ENCODE measurements around the gene DLEC1. TPM values are rescaled to one million over a fixed set of nuclear protein-coding genes. Genes with fewer than 3 reads are reported as not detected.
"Not testable (repeated sequence)": the region's sequence is repeated elsewhere in the genome, so short reads cannot be mapped to it uniquely, and the experiment has no call there.

DLEC1 gene
- total RNA-seq, 1 donor from 2014 or later: 0.10 TPM

- DNase-seq: no peak
Measured at GRCh38 chr3:38120693-38121450, 81.9 kb downstream of the DLEC1 start.

GRCh38 chr3:38121451-38121831 is 82.4 kb downstream of the DLEC1 start:
- DNase-seq: no peak

- DNase-seq: no peak
Measured at GRCh38 chr3:38121832-38122461, 82.9 kb downstream of the DLEC1 start.

GRCh38 chr3:38122712-38123290 is 83.8 kb downstream of the DLEC1 start:
- DNase-seq: no peak

GRCh38 chr3:38124324-38125122 is 85.5 kb downstream of the DLEC1 start:
- no peak for DNase-seq

GRCh38 chr3:38125305-38126120 is 86.5 kb downstream of the DLEC1 start:
- DNase-seq: no peak

- no peak for DNase-seq
Measured at GRCh38 chr3:38126121-38126892, 87.3 kb downstream of the DLEC1 start.

GRCh38 chr3:38127611-38128302 is 88.7 kb downstream of the DLEC1 start:
- DNase-seq: no peak

GRCh38 chr3:38128303-38128655 is 89.3 kb downstream of the DLEC1 start:
- no peak for DNase-seq

- no peak for DNase-seq
Measured at GRCh38 chr3:38129058-38129457, 90.0 kb downstream of the DLEC1 start.

GRCh38 chr3:38130631-38131065 is 91.6 kb downstream of the DLEC1 start:
- peak; percentile 33 for DNase-seq

- DNase-seq: peak; percentile 43
Measured at GRCh38 chr3:38131621-38132369, 92.8 kb downstream of the DLEC1 start.

- DNase-seq: no peak
Measured at GRCh38 chr3:38133209-38133556, 94.2 kb downstream of the DLEC1 start.

- no peak for DNase-seq
Measured at GRCh38 chr3:38133557-38134405, 94.8 kb downstream of the DLEC1 start.

- DNase-seq: not testable (repeated sequence)
Measured at GRCh38 chr3:38134517-38135143, 95.6 kb downstream of the DLEC1 start.

- not testable (repeated sequence) for DNase-seq
Measured at GRCh38 chr3:38135621-38136277, 96.7 kb downstream of the DLEC1 start.

- DNase-seq: peak; percentile 55
Measured at GRCh38 chr3:38136393-38136776, 97.4 kb downstream of the DLEC1 start.

Measured in tongue (tissue), 2 donors.